SU-DHL-6 (cell line): ENCODE results near the gene NUDT14.

ENCODE experiments used
- EZH2phosphoT487 ChIP-seq: fragments of 200-600 bp; sonication (generic), shearing (Covaris generic); conservative IDR thresholded peaks from 2 replicates; pipeline ENCODE4 v1.6.1; 2018; ENCODE audit warnings: mild to moderate bottlenecking, antibody characterized with exemption, low read length, moderate library complexity, mixed read lengths
- TF ChIP-seq, protein P1 (sequence below): fragments of 200-600 bp; sonication (generic); IDR thresholded peaks from one replicate; pipeline ENCODE4 v1.5.1; 2017; ENCODE audit warnings: antibody characterized with exemption, mild to moderate bottlenecking, low read length, moderate library complexity; ENCODE audit not compliant: insufficient read depth, poor library complexity, severe bottlenecking

- TF ChIP-seq, protein P1, sequence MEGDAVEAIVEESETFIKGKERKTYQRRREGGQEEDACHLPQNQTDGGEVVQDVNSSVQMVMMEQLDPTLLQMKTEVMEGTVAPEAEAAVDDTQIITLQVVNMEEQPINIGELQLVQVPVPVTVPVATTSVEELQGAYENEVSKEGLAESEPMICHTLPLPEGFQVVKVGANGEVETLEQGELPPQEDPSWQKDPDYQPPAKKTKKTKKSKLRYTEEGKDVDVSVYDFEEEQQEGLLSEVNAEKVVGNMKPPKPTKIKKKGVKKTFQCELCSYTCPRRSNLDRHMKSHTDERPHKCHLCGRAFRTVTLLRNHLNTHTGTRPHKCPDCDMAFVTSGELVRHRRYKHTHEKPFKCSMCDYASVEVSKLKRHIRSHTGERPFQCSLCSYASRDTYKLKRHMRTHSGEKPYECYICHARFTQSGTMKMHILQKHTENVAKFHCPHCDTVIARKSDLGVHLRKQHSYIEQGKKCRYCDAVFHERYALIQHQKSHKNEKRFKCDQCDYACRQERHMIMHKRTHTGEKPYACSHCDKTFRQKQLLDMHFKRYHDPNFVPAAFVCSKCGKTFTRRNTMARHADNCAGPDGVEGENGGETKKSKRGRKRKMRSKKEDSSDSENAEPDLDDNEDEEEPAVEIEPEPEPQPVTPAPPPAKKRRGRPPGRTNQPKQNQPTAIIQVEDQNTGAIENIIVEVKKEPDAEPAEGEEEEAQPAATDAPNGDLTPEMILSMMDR, result no peak
- no peak for TF ChIP-seq EZH2phosphoT487
Observed at GRCh38 chr14:105168093-105168420, 13.1 kb downstream of the NUDT14 start.
